Measurements from ENCODE around the gene IQCH.
"Not testable (repeated sequence)": the region's sequence is repeated elsewhere in the genome, so short reads cannot be mapped to it uniquely, and the experiment has no call there.

IQCH gene
- total RNA-seq = 0 to 2.0 reads per million in 2 donors

GRCh38 chr15:67254238-67255175 is at the start of gene IQCH, which contains the start of gene AAGAB:
TSS of gene IQCH (plus strand) at chr15:67254786. CDS start at chr15:67254897, 111 bp downstream.
TSS of gene AAGAB (minus strand) at chr15:67254661. CDS start at chr15:67254631, 30 bp downstream.
- DNase-seq = peak; percentile 88 to 97 (median 95)

- no peak for DNase-seq
Measured at GRCh38 chr15:67207555-67208207, 46.9 kb upstream of the IQCH start.

- no peak for DNase-seq
Measured at GRCh38 chr15:67208396-67208795, 46.2 kb upstream of the IQCH start.

- no peak for DNase-seq
Measured at GRCh38 chr15:67210555-67211168, 43.9 kb upstream of the IQCH start.

GRCh38 chr15:67212684-67213367 is 41.8 kb upstream of the IQCH start:
- DNase-seq = no peak

GRCh38 chr15:67215102-67215501 is 39.5 kb upstream of the IQCH start:
- no peak for DNase-seq

GRCh38 chr15:67216859-67217258 is 37.7 kb upstream of the IQCH start:
- DNase-seq = no peak

GRCh38 chr15:67218428-67218827 is 36.2 kb upstream of the IQCH start:
- no peak for DNase-seq

- no peak for DNase-seq
Measured at GRCh38 chr15:67219288-67219687, 35.3 kb upstream of the IQCH start.

- DNase-seq = no peak
Measured at GRCh38 chr15:67224889-67225288, 29.7 kb upstream of the IQCH start.

GRCh38 chr15:67225336-67225735 is 29.2 kb upstream of the IQCH start:
- no peak for DNase-seq

- DNase-seq = no peak
Measured at GRCh38 chr15:67227431-67227830, 27.2 kb upstream of the IQCH start.

GRCh38 chr15:67227846-67228245 is 26.7 kb upstream of the IQCH start:
- DNase-seq = no peak

- peak in 1 of 5 experiments; percentile 40 for DNase-seq
Measured at GRCh38 chr15:67228286-67228685, 26.3 kb upstream of the IQCH start.

- no peak for DNase-seq
Measured at GRCh38 chr15:67230504-67230903, 24.1 kb upstream of the IQCH start.

- no peak for DNase-seq
Measured at GRCh38 chr15:67232591-67232990, 22.0 kb upstream of the IQCH start.

- DNase-seq = peak in 1 of 5 experiments; percentile 76
Measured at GRCh38 chr15:67240235-67241131, 14.1 kb upstream of the IQCH start.

GRCh38 chr15:67241132-67241855 is 13.3 kb upstream of the IQCH start:
- DNase-seq = peak in 2 of 5 experiments; percentile 7 to 93

GRCh38 chr15:67242708-67243111 is 11.9 kb upstream of the IQCH start:
- peak in 1 of 5 experiments; percentile 56 for DNase-seq

- no peak for DNase-seq
Measured at GRCh38 chr15:67244971-67245478, 9.6 kb upstream of the IQCH start.

- DNase-seq = not testable (repeated sequence)
Measured at GRCh38 chr15:67246606-67247005, 8.0 kb upstream of the IQCH start.
